HEK293 (cell line): ENCODE results near the gene GARRE1.

Experiments
- CTCF ChIA-PET: fragments of 350-600 bp; formaldehyde crosslinking; extraction: SDS; loops from one replicate; lab custom pipeline; 2021; ENCODE audit warnings: antibody characterized with exemption; lab: Yijun Ruan, JAX
- POLR2A ChIA-PET: fragments of 300-600 bp; formaldehyde crosslinking; extraction: SDS; loops from one replicate; lab custom pipeline; 2020; ENCODE audit warnings: antibody characterized with exemption, inconsistent platforms; lab: Yijun Ruan, JAX
- H3K27ac ChIP-seq: fragments of 200-500 bp; sonication (Bioruptor generic); 2 replicates; pipeline ENCODE4 v1.5.1; 2014; ENCODE audit warnings: low read depth, low read length, control low read depth, inconsistent platforms; ENCODE audit errors: extremely low read depth
- H3K36me3 ChIP-seq, 2 experiments: fragments of 200-500 bp in 1 of 2; sonication (Bioruptor generic) in 1 of 2; 1 replicate in 1 of 2; 2 replicates in 1 of 2; pipeline ENCODE4 v1.5.1; 2014 to 2017; ENCODE audit warnings: inconsistent platforms in 2 of 2, low read length in 2 of 2; ENCODE audit not compliant: control insufficient read depth in 2 of 2, insufficient read depth in 1 of 2
- H3K4me1 ChIP-seq: fragments of 200-500 bp; sonication (Bioruptor generic); 2 replicates; pipeline ENCODE4 v1.5.1; 2014; ENCODE audit warnings: mild to moderate bottlenecking, low read length, inconsistent platforms; ENCODE audit not compliant: control insufficient read depth, insufficient read depth
- H3K4me3 ChIP-seq: 2 replicates; pipeline ENCODE4 v1.5.1; 2011; ENCODE audit warnings: low read depth, mild to moderate bottlenecking, control low read depth, low read length, moderate library complexity
- H3K9me3 ChIP-seq: fragments of 200-500 bp; sonication (Bioruptor generic); 2 replicates; pipeline ENCODE4 v1.5.1; 2014; ENCODE audit warnings: low read depth, low read length, inconsistent platforms; ENCODE audit not compliant: control insufficient read depth, insufficient read depth
- GLI2 ChIP-seq: fragments of 450-650 bp; formaldehyde crosslinking; IDR thresholded peaks from 2 replicates; pipeline ENCODE4; 2017; ENCODE audit warnings: missing biosample characterization, missing genetic modification characterization, low read depth, borderline replicate concordance
- KLF10 ChIP-seq: fragments of 450-650 bp; IDR thresholded peaks from 2 replicates; pipeline ENCODE4 v1.5.1; 2018; ENCODE audit warnings: missing biosample characterization, mild to moderate bottlenecking, missing genetic modification characterization
- OSR2 ChIP-seq: fragments of 450-650 bp; formaldehyde crosslinking; IDR thresholded peaks from 2 replicates; pipeline ENCODE4 v1.5.1; 2016; ENCODE audit warnings: missing biosample characterization, missing genetic modification characterization
- PRDM1 ChIP-seq: fragments of 450-650 bp; formaldehyde crosslinking; IDR thresholded peaks from 2 replicates; pipeline ENCODE4; 2016; ENCODE audit warnings: missing biosample characterization, missing genetic modification characterization
- YY1 ChIP-seq: fragments of 450-650 bp; formaldehyde crosslinking; IDR thresholded peaks from 2 replicates; pipeline ENCODE4 v1.5.1; 2018; ENCODE audit warnings: missing biosample characterization, missing genetic modification characterization
- ZEB2 ChIP-seq: fragments of 450-650 bp; formaldehyde crosslinking; IDR thresholded peaks from 2 replicates; pipeline ENCODE4 v1.5.1; 2016; ENCODE audit warnings: missing biosample characterization, missing genetic modification characterization
- ZNF121 ChIP-seq: fragments of 450-650 bp; formaldehyde crosslinking; IDR thresholded peaks from 2 replicates; pipeline ENCODE4 v1.5.1; 2016; ENCODE audit warnings: missing biosample characterization, missing genetic modification characterization
- ZNF174 ChIP-seq: fragments of 450-650 bp; formaldehyde crosslinking; IDR thresholded peaks from 2 replicates; pipeline ENCODE4 v1.5.0; 2017; ENCODE audit warnings: missing biosample characterization, mild to moderate bottlenecking, missing genetic modification characterization
- ZNF223 ChIP-seq: fragments of 450-650 bp; formaldehyde crosslinking; IDR thresholded peaks from 2 replicates; pipeline ENCODE4 v1.5.1; 2016; ENCODE audit warnings: missing biosample characterization, missing genetic modification characterization
- ZNF341 ChIP-seq: fragments of 450-650 bp; formaldehyde crosslinking; IDR thresholded peaks from 2 replicates; pipeline ENCODE4; 2016; ENCODE audit warnings: low read depth, missing biosample characterization, missing genetic modification characterization
- ZNF404 ChIP-seq: fragments of 450-650 bp; formaldehyde crosslinking; IDR thresholded peaks from 2 replicates; pipeline ENCODE4 v1.5.1; 2017; ENCODE audit warnings: missing biosample characterization, missing genetic modification characterization
- ZNF510 ChIP-seq: fragments of 450-650 bp; formaldehyde crosslinking; IDR thresholded peaks from 2 replicates; pipeline ENCODE4 v1.5.1; 2018; ENCODE audit warnings: mild to moderate bottlenecking, missing genetic modification characterization, missing biosample characterization; ENCODE audit not compliant: insufficient replicate concordance
- ZNF514 ChIP-seq: fragments of 450-650 bp; formaldehyde crosslinking; IDR thresholded peaks from 2 replicates; pipeline ENCODE4 v1.5.1; 2016; ENCODE audit warnings: missing biosample characterization, missing genetic modification characterization
- ZNF555 ChIP-seq: fragments of 450-650 bp; formaldehyde crosslinking; conservative IDR thresholded peaks from 2 replicates; pipeline ENCODE4 v1.5.1; 2017; ENCODE audit warnings: missing biosample characterization, mild to moderate bottlenecking, missing genetic modification characterization, inconsistent platforms
- ZNF585B ChIP-seq: fragments of 450-650 bp; formaldehyde crosslinking; IDR thresholded peaks from 2 replicates; pipeline ENCODE4 v1.5.1; 2016; ENCODE audit warnings: missing biosample characterization, missing genetic modification characterization
- ZSCAN23 ChIP-seq: fragments of 450-650 bp; formaldehyde crosslinking; IDR thresholded peaks from 2 replicates; pipeline ENCODE4 v1.5.1; 2016; ENCODE audit warnings: missing biosample characterization, missing genetic modification characterization
- TF ChIP-seq, protein P1 (sequence below): fragments of 450-650 bp; IDR thresholded peaks from 2 replicates; pipeline ENCODE4 v1.5.1; 2018; ENCODE audit warnings: missing biosample characterization, missing genetic modification characterization
- TF ChIP-seq, protein P2 (sequence below): fragments of 450-650 bp; formaldehyde crosslinking; IDR thresholded peaks from 2 replicates; pipeline ENCODE4 v1.5.1; 2016; ENCODE audit warnings: missing biosample characterization, missing genetic modification characterization

GARRE1 gene

DNA sequence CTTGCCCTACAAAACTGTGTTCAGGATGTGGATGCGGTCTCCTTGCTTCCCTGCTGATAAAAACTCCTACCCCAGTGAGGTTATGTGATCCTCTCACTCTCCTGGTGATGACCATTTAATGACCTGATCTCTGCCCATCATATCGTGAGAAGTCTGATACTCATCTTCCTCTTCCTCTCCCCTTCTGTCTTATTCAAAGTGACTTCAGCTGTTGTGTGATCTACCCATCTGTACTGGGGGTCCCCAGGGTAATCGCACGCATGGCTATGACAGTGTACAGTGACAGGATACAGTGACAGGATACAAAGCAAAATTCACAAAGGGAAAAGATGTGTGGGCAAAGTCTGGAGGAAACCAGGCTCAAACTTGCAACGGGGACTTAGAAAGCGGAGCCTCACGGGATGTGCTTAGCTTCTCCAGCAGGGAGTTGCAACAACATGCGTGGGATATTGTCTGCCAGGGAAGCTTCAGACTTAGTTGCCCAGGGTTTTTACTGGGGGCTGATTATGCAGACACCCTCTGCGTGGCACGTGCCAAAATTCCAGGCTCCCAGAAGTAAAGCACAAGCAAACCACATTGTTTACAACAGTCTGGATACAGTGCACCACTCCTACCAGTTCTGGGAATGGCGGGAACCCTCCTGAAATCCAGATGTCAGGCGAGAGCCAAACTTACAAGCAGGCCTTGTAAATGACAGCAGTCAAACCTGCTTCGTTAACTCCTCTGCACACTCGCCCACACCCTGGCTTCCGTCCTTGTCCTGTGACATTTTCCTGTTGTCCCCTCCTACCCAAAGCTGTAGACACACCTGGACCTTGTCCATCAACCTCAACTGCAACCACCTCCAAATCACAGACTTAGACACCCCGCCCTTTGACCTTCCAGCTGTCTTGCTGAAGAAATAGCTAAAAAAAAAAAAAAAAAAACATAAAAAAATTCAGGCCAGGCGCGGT, 18.0 kb upstream of the GARRE1 start (continued):
- TF ChIP-seq, protein P1, sequence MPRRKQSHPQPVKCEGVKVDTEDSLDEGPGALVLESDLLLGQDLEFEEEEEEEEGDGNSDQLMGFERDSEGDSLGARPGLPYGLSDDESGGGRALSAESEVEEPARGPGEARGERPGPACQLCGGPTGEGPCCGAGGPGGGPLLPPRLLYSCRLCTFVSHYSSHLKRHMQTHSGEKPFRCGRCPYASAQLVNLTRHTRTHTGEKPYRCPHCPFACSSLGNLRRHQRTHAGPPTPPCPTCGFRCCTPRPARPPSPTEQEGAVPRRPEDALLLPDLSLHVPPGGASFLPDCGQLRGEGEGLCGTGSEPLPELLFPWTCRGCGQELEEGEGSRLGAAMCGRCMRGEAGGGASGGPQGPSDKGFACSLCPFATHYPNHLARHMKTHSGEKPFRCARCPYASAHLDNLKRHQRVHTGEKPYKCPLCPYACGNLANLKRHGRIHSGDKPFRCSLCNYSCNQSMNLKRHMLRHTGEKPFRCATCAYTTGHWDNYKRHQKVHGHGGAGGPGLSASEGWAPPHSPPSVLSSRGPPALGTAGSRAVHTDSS (tag by site-specific recombination), result peak; percentile 82; the same call in 1 of the 2 replicates
- TF ChIP-seq ZNF510 (tag by site-specific recombination) (no peak), ZNF223 (no peak), ZNF555 (tag by site-specific recombination) (no peak), ZNF174 (no peak), YY1 (tag by site-specific recombination) (0 out of 2 replicates have a peak, but pooled peaks have one; percentile 17), ZSCAN23 (tag by site-specific recombination) (no peak), ZEB2 (tag by site-specific recombination) (no peak), ZNF514 (tag by site-specific recombination) (no peak), ZNF404 (no peak), ZNF341 (no peak; the same call in 1 of the 2 replicates), OSR2 (tag by site-specific recombination) (peak; percentile 82)
- TF ChIP-seq, all 188 proteins: peak for 10

DNA sequence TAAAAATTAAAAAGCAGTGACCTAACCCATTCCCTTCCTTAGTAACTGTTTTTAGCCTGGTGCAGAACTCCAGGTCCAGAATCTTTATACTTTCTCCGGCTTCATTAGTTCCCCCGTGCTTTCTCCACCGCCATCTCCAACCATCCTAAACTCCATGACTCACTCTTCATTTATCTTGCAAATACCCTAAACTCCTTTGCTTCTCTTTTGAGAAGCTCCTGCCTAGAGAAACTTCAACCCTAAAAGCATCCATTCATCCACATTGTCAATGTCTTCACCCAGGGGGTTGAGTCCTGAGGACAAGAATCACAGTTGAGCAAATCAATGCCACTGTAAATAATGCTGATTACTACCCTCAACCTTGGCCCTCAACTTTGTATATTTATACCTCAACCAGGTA, 17.1 kb upstream of the GARRE1 start:
- Histone ChIP-seq H3K4me1 (peaks cover 16% of the 10 kb centered on the region), H3K9me3 (no peaks in the 10 kb centered on the region), H3K36me3 (peaks cover 8 to 26% of the 10 kb centered on the region in 2 experiments), H3K4me3 (no peak overlapping the region), H3K27ac (no peak overlapping the region)
- POLR2A ChIA-PET, result no interaction called here
- CTCF ChIA-PET, result interaction anchor here (0.6 to 2.0 kb wide), 6 partner anchors 17 to 889 kb away, joined by 3 to 12 read pairs (median 3); no protein-coding TSS in a partner anchor
- peak; percentile 49 for TF ChIP-seq PRDM1 (tag by site-specific recombination)
- TF ChIP-seq, protein P2, sequence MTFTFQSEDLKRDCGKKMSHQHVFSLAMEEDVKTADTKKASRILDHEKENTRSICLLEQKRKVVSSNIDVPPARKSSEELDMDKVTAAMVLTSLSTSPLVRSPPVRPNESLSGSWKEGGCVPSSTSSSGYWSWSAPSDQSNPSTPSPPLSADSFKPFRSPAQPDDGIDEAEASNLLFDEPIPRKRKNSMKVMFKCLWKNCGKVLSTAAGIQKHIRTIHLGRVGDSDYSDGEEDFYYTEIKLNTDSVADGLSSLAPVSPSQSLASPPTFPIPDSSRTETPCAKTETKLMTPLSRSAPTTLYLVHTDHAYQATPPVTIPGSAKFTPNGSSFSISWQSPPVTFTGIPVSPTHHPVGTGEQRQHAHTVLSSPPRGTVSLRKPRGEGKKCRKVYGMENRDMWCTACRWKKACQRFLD (tag by site-specific recombination), result no peak
- TF ChIP-seq, all 188 proteins: peak for 1

DNA sequence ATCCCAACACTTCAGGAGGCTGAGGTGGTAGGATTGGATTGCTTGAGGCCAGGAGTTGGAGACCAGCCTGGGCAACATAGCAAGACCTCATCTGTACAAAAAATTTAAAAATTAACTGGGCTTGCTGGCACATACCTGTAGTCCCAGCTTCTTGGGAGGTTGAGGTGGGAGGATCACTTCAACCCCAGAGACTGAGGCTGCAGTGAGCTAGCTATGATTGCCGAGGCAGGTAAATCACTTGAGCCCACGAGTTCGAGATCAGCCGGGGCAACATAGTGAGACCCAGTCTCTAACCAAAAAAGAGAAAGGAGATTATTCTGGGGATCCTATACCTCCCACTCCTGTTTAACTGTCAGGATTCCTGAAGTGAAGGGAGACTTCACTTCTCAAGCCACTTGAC, 16.4 kb upstream of the GARRE1 start:
- no peak for TF ChIP-seq ZNF585B (tag by site-specific recombination)
- no peak for TF ChIP-seq KLF10
- peak; percentile 89 for TF ChIP-seq ZNF121 (tag by site-specific recombination)
- no peak for TF ChIP-seq GLI2 (tag by site-specific recombination)
- no peaks in the 10 kb centered on the region for H3K9me3 ChIP-seq
- ChIA-PET POLR2A (no interaction called here), CTCF (interaction anchor here (0.6 to 2.0 kb wide), 4 partner anchors 17 to 460 kb away, joined by 3 to 12 read pairs (median 3); no protein-coding TSS in a partner anchor)
- no peak overlapping the region for H3K27ac ChIP-seq
- peaks cover 4 to 27% of the 10 kb centered on the region in 2 experiments for H3K36me3 ChIP-seq
- H3K4me3 ChIP-seq, result no peak overlapping the region
- peaks cover 10% of the 10 kb centered on the region for H3K4me1 ChIP-seq
